ENCODE measurements around the gene CRABP1. TPM values are rescaled to one million over a fixed set of nuclear protein-coding genes. Genes with fewer than 3 reads are reported as not detected.

The CRABP1 gene
- total RNA-seq, 1 experiment from 2014 or later, result 0.47 TPM

DNA sequence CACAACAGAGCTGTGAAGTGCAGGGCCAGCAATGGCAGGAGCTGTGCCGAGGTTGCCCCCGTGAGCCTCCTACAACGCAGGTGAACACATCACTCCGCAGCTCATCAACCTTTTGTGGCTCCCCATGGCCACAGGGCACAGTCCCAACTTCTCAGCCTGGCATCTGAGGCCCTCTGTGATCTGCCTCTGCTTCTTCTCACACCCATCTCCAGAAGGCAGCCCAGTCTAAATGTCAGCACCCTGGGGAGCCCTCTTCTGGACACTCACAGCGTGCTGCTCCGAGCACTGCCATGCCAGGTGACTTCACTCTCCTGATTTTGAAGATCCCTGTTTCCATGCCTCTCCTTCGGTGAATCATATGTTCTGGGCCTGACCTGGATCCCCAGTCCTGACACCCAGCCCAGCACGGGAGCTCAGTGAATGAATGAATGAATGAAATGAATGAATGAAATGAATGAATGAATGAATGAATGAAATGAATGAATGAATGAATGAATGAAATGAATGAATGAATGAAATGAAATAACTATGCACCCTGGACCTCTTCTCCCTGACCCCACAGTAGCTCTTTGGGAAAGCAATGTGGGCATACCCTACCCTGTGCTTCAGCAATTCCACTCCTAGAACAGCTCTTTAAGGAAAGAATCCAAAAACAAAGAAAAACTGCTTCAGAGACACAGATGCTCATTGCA, 22.9 kb upstream of the CRABP1 start (continued):
- TF ChIP-seq RAD21 (IDR thresholded peaks at IDR 0.05; ENCODE audit: low read depth) (peak; percentile 50), EZH2phosphoT487 (IDR thresholded peaks at IDR 0.05; ENCODE audit: borderline replicate concordance) (no peak), CEBPB (IDR thresholded peaks at IDR 0.05; ENCODE audit: low read depth) (no peak), POLR2A (IDR thresholded peaks at IDR 0.05; ENCODE audit: borderline replicate concordance, extremely low read depth, insufficient read depth, insufficient read length) (no peak), SRF (IDR thresholded peaks at IDR 0.05; ENCODE audit: low read depth) (no peak)
- TF ChIP-seq, protein P1, sequence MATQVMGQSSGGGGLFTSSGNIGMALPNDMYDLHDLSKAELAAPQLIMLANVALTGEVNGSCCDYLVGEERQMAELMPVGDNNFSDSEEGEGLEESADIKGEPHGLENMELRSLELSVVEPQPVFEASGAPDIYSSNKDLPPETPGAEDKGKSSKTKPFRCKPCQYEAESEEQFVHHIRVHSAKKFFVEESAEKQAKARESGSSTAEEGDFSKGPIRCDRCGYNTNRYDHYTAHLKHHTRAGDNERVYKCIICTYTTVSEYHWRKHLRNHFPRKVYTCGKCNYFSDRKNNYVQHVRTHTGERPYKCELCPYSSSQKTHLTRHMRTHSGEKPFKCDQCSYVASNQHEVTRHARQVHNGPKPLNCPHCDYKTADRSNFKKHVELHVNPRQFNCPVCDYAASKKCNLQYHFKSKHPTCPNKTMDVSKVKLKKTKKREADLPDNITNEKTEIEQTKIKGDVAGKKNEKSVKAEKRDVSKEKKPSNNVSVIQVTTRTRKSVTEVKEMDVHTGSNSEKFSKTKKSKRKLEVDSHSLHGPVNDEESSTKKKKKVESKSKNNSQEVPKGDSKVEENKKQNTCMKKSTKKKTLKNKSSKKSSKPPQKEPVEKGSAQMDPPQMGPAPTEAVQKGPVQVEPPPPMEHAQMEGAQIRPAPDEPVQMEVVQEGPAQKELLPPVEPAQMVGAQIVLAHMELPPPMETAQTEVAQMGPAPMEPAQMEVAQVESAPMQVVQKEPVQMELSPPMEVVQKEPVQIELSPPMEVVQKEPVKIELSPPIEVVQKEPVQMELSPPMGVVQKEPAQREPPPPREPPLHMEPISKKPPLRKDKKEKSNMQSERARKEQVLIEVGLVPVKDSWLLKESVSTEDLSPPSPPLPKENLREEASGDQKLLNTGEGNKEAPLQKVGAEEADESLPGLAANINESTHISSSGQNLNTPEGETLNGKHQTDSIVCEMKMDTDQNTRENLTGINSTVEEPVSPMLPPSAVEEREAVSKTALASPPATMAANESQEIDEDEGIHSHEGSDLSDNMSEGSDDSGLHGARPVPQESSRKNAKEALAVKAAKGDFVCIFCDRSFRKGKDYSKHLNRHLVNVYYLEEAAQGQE (IDR thresholded peaks at IDR 0.05; ENCODE audit: low read depth), result no peak

DNA sequence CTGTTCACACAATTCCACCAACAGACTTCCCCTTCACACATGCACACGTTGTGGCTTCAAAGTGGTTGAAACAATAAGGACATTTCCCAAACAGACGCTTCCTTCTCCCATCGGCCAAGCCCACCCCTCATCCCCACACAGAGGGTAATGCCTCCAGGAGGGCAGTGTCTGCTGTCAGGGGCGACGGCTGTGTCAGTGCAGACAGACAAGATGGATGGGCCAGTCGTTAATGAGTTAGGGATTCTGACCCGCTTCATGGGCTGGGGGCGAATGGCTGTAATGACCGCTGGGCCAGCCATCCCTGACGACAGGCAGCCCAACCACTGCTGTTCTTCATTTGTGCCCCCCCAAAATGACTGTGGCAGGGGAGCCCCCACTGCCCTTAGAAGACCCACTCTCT, 20.6 kb upstream of the CRABP1 start:
- no peak overlapping the region for H3K27ac ChIP-seq (ENCODE audit: low read depth, low read length)
- H3K9ac ChIP-seq (ENCODE audit: low read length), result no peak overlapping the region
- no peaks in the 10 kb centered on the region for H3K9me2 ChIP-seq (ENCODE audit: insufficient read depth)
- no peaks in the 10 kb centered on the region for H3K79me2 ChIP-seq (ENCODE audit: insufficient read depth, low read length)
- H3K4me3 ChIP-seq (replicated peaks in 1 of 2; ENCODE audit: low read depth in 1 of 2, low read length in 2 of 2), result no peak overlapping the region
- no peak overlapping the region for H3K4me2 ChIP-seq (ENCODE audit: low read length)
- H4K20me1 ChIP-seq (ENCODE audit: insufficient read depth), result no peaks in the 10 kb centered on the region
- H2AFZ ChIP-seq (ENCODE audit: low read depth, low read length, poor library complexity, severe bottlenecking), result no peak overlapping the region
- no peaks in the 10 kb centered on the region for H3K9me3 ChIP-seq (ENCODE audit: control insufficient read depth in 1 of 2, insufficient read depth in 1 of 2, low read depth in 1 of 2, low read length in 2 of 2)
- RAD21 ChIA-PET (ENCODE audit: low non-redundant PET in 1 of 2, low total read pairs in 2 of 2, uncharacterized antibody in 2 of 2, unreplicated experiment in 2 of 2), result no interaction called here
- TF ChIP-seq ZNF274 (IDR thresholded peaks at IDR 0.05; ENCODE audit: low read depth, low read length) (no peak), RAD21 (IDR thresholded peaks at IDR 0.05; ENCODE audit: low read depth) (no peak), POLR2A (IDR thresholded peaks at IDR 0.05; ENCODE audit: borderline replicate concordance, extremely low read depth, insufficient read depth, insufficient read length) (no peak), FOSL1 (IDR thresholded peaks at IDR 0.05; ENCODE audit: low read depth) (no peak), SIN3A (IDR thresholded peaks at IDR 0.05; ENCODE audit: low read depth) (no peak), ELF1 (IDR thresholded peaks at IDR 0.05; ENCODE audit: borderline replicate concordance, low read depth) (no peak), SRF (IDR thresholded peaks at IDR 0.05; ENCODE audit: low read depth) (no peak), JUND (IDR thresholded peaks at IDR 0.05) (no peak), EZH2 (IDR thresholded peaks at IDR 0.05) (no peak), CBX3 (IDR thresholded peaks at IDR 0.05; ENCODE audit: low read depth) (no peak), ZFX (IDR thresholded peaks at IDR 0.05) (no peak)
- TF ChIP-seq, protein P1 (IDR thresholded peaks at IDR 0.05; ENCODE audit: low read depth), result no peak
- TF ChIP-seq, protein P2, sequence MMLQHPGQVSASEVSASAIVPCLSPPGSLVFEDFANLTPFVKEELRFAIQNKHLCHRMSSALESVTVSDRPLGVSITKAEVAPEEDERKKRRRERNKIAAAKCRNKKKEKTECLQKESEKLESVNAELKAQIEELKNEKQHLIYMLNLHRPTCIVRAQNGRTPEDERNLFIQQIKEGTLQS (IDR thresholded peaks at IDR 0.05), result no peak
- TF ChIP-seq, protein P3, sequence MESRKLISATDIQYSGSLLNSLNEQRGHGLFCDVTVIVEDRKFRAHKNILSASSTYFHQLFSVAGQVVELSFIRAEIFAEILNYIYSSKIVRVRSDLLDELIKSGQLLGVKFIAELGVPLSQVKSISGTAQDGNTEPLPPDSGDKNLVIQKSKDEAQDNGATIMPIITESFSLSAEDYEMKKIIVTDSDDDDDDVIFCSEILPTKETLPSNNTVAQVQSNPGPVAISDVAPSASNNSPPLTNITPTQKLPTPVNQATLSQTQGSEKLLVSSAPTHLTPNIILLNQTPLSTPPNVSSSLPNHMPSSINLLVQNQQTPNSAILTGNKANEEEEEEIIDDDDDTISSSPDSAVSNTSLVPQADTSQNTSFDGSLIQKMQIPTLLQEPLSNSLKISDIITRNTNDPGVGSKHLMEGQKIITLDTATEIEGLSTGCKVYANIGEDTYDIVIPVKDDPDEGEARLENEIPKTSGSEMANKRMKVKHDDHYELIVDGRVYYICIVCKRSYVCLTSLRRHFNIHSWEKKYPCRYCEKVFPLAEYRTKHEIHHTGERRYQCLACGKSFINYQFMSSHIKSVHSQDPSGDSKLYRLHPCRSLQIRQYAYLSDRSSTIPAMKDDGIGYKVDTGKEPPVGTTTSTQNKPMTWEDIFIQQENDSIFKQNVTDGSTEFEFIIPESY (IDR thresholded peaks at IDR 0.05; ENCODE audit: extremely low read depth, insufficient replicate concordance, low read length), result no peak
- H3K4me1 ChIP-seq (ENCODE audit: control insufficient read depth in 1 of 2, insufficient read depth in 2 of 2, low read length in 2 of 2), result peaks cover 0 to 8% of the 10 kb centered on the region in 2 experiments; a peak in 2 of 4 replicates
- CTCF ChIA-PET, result no interaction called here
- no peak for ATAC-seq
- POLR2A ChIA-PET, result no interaction called here
- intact Hi-C loops (cut with micrococcal nuclease), result no loop called here
- no peaks in the 10 kb centered on the region for H3K27me3 ChIP-seq (ENCODE audit: insufficient read depth, low read length)
- DNase-seq (ENCODE audit: low read depth, low spot score), result no peak
- BruUV-seq (replicated peaks), result no TSS peak
- no peaks in the 10 kb centered on the region for H3K36me3 ChIP-seq (ENCODE audit: control insufficient read depth in 1 of 2, insufficient read depth in 2 of 2, low read length in 2 of 2)

All from HCT116 (cell line).